IPS-18c (cell line): ENCODE data around the gene OR13A1.
"Not testable (repeated sequence)": the region's sequence is repeated elsewhere in the genome, so short reads cannot be mapped to it uniquely, and the experiment has no call there.

ENCODE experiments used
- H3K4me3 ChIP-seq: 2 replicates; pipeline ENCODE4 v1.7.0; 2013; ENCODE audit warnings: low read depth, mild to moderate bottlenecking, low read length, moderate library complexity; ENCODE audit not compliant: insufficient read depth
- H3K9me3 ChIP-seq: one replicate; pipeline ENCODE4 v1.6.1; 2013; ENCODE audit warnings: mild to moderate bottlenecking, low read length, moderate library complexity; ENCODE audit not compliant: control insufficient read depth, insufficient read depth

The OR13A1 gene

GRCh38 chr10:45298341-45298955, 17.0 kb downstream of the OR13A1 start:
- H3K4me3 ChIP-seq, H3K9me3 ChIP-seq: not testable (repeated sequence)

DNA sequence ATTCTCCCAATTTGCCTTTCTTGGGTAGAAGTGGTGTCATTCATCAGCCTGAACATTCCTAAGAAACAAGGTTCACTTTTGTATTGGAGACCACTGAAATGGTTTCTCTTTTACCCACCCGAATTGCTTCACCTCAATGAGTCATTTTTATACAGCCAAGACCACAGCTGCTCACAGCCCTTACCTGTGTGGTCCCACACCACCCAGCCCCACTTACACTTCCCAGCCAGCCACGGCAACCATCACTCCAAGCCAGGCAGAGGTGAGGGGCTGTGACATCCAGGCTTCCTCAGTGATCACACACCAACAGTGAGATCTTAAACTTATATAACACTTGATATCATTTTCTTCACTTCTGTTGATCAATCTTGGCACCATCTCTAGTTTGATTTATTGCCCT, 20.7 kb downstream of the OR13A1 start:
- Histone ChIP-seq H3K4me3 (no peak overlapping the region), H3K9me3 (peaks cover 3% of the 10 kb centered on the region)

GRCh38 chr10:45286980-45287379, 28.4 kb downstream of the OR13A1 start:
- H3K4me3 ChIP-seq = no peak overlapping the region
- peaks cover 2% of the 10 kb centered on the region for H3K9me3 ChIP-seq

GRCh38 chr10:45282061-45282460, 33.3 kb downstream of the OR13A1 start:
- peaks cover 2% of the 10 kb centered on the region for H3K9me3 ChIP-seq

GRCh38 chr10:45280113-45280760, 35.2 kb downstream of the OR13A1 start:
- no peaks in the 10 kb centered on the region for H3K9me3 ChIP-seq
- H3K4me3 ChIP-seq = no peak overlapping the region

More at GRCh38 chr10:45282061-45282460, 33.3 kb downstream of the OR13A1 start:
- H3K4me3 ChIP-seq = no peak overlapping the region

DNA sequence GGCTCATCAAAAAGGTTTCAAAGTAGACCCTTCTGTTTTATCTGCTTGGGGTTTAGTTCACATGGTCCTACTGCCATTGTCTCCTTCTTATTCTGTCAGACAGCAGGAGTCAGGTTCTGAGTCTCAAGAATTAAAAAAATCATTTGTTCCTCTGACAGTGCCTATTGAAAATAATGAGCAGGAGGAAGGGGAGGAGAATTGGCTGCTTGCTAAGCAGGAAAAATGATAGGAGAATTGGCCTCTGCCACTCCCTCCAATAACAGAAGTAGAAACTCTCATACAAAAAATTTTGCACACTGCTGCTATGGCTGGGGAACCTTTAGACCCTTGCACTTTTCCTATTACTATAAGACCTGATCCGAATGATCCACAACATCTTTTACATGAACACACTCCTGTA, 35.7 kb downstream of the OR13A1 start:
- Histone ChIP-seq H3K4me3 (no peak overlapping the region), H3K9me3 (no peaks in the 10 kb centered on the region)

DNA sequence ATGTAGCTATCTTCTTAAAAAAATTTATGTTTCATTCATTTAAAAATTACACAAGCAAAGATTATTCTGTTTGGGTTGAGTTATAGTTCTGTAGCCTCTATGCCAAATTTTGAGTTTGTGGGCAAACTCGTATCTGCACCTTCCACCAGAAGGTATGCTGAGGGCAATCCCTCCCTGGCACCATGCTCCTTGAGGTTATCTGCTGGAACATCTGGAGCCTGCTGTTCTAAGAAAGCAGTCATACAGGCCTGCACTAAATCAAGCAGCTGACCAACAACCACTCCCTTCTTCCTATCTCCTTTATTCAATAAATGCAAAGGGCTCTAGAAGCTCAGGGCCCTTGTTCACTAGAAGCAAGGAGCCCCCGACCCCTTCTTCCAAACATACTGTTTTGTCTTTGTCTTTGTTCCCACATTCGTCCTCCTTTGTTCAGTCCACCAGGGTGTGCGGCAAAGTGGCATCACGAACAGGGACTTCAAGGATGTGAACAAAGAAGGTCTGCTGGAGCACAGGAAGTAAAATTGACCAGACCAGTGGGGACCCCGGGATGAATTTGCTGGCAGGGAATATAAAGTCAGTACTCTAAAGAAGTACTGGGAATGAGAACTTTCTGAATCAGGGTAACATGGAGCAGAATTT, 36.4 kb downstream of the OR13A1 start:
- H3K4me3 ChIP-seq = no peak overlapping the region
- no peaks in the 10 kb centered on the region for H3K9me3 ChIP-seq

- not testable (repeated sequence) for H3K9me3 ChIP-seq, H3K4me3 ChIP-seq
Measured at GRCh38 chr10:45276146-45276545, 39.3 kb downstream of the OR13A1 start.

- H3K9me3 ChIP-seq = no peaks in the 10 kb centered on the region
- H3K4me3 ChIP-seq = no peak overlapping the region
Measured at GRCh38 chr10:45274364-45274763, 41.0 kb downstream of the OR13A1 start.

DNA sequence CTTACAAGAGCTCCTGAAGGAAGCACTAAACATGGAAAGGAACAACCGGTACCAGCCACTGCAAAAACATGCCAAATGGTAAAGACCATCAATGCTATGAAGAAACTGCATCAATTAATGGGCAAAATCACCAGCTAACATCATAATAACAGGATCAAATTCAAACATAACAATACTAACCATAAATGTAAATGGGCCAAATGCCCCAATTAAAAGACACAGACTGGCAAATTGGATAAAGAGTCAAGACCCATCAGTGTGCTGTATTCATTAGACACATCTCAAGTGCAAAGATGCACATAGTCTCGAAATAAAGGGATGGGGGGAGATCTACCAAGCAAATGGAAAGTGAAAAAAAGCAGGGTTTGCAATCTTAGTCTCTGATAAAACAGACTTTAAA, 47.6 kb downstream of the OR13A1 start:
- not testable (repeated sequence) for H3K9me3 ChIP-seq, H3K4me3 ChIP-seq

DNA sequence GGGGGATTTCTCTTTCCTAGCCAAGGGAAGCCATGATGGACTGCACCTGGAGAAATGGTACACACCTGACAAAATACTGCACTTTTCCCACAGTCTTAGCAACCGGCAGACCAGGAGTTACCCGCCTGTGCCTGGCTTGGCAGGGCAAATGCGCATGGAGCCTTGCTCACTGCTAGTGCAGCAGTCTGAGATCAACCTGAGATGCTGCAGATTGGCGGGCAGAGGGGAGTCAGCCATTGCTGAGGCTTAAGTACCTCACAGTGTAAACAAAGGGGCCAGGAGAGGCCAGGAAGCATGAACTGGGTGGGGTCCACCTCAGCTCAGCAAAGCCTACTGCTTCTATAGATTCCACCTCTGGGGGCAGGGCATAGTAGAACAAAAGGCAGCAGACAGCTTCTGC, 49.4 kb downstream of the OR13A1 start:
- H3K9me3 ChIP-seq = no peaks in the 10 kb centered on the region
- no peak overlapping the region for H3K4me3 ChIP-seq

DNA sequence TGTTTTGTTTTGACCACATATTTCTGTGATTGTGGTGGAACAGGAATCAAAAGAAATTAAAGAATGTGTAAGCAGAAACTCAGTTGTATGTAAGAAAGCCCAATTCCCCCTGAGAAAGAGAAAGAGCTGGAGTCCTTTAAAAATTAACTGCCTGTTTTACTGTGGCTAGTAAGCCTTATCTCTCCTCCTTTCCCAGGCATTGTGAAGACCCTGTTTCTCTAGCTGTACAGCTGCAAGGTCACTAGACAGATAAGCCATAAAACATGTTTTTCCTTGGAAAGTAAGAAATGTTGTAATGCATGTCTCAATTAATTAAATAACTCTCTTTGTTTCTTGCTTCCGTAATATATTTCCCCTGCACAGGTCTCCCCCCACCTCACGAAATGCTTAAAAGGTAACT, 53.5 kb downstream of the OR13A1 start:
- peaks cover 2% of the 10 kb centered on the region for H3K9me3 ChIP-seq
- H3K4me3 ChIP-seq = no peak overlapping the region

DNA sequence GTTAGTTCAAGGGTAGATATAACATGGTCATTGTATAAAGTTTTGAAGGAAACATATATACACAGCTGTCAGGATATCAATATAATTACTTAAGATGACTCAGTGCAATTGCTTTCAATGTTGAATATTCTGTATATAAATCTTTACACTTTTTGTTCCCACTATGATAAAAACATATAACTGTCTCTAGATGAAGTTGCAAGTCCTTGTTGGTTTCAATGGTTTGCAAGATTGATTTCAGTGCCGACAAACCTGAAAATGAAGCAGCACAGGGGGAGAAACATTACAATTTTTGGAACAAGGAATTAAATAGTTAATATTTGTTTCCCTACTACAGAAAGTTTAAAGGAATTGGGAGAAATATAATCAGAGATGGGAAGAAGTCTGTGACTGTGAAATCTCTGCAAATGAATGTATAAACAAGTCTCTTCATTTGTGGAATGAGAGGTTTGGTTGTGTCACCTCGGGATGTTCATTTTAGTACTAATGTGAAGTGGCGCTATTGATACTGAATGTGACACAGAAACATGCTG, 54.1 kb downstream of the OR13A1 start:
- Histone ChIP-seq H3K9me3 (peaks cover 2% of the 10 kb centered on the region), H3K4me3 (no peak overlapping the region)

DNA sequence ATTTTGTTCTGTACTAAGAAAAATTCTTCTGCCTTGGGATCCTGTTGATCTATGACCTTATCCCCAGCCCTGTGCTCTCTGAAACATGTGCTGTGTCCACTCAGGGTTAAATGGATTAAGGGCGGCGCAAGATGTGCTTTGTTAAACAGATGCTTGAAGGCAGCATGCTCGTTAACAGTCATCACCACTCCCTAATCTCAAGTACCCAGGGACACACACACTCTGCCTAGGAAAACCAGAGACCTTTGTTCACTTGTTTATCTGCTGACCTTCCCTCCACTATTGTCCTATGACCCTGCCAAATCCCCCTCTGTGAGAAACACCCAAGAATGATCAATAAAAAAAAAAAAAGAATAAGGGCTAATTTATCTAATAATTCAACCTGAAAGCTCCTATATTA, 54.8 kb downstream of the OR13A1 start:
- not testable (repeated sequence) for H3K9me3 ChIP-seq, H3K4me3 ChIP-seq

- not testable (repeated sequence) for H3K9me3 ChIP-seq, H3K4me3 ChIP-seq
Measured at GRCh38 chr10:45259786-45260495, 55.5 kb downstream of the OR13A1 start.

DNA sequence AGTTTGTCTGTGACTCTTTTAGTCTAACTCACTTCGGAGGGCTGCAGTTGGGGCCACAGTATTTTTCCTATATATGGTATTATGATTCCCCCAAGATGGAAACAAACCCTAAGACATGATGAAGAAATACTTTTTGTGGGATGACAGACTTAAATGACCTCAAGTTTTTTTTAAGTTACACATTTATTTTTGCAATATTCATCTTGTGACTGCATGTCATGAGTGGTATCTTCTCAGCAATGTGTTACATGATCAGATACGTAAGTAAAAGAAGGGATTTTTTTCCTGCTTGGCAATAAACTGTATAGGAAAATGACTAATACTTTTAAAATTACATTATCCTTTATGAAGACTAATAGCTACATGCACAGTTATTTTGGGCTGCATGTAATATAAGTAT, 57.8 kb downstream of the OR13A1 start:
- peaks cover 2% of the 10 kb centered on the region for H3K9me3 ChIP-seq
- no peak overlapping the region for H3K4me3 ChIP-seq

DNA sequence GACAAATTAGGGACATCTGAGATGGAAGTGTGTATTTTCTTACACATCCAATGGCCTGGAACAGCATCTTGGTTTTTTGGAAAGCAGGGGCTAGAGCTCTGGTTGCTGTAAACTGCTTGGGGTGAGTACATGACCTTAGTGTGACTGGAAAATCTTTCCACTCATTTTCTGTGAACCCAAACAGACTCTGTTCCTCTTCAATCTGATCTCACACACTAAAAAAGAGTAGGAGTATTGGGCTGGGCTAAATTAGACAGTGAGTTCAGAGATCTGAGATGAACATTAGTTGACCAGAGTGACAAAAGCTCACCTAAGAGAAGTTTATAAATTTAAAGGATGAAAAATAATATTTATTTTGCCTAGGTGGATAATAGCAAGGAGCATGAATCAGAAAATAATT, 59.2 kb downstream of the OR13A1 start:
- H3K9me3 ChIP-seq = peaks cover 2% of the 10 kb centered on the region

GRCh38 chr10:45255706-45256105, 59.7 kb downstream of the OR13A1 start:
- Histone ChIP-seq H3K9me3 (peaks cover 2% of the 10 kb centered on the region), H3K4me3 (no peak overlapping the region)

More for the DNA sequence above, 59.2 kb downstream of the OR13A1 start:
- H3K4me3 ChIP-seq = no peak overlapping the region
